HEK293 (cell line): ENCODE measurements around the gene ALOX12B.

ENCODE experiments used
- CTCF ChIA-PET: fragments of 350-600 bp; formaldehyde crosslinking; extraction: SDS; loops from one replicate; lab custom pipeline; 2021; ENCODE audit warnings: antibody characterized with exemption; lab: Yijun Ruan, JAX
- POLR2A ChIA-PET: fragments of 300-600 bp; formaldehyde crosslinking; extraction: SDS; loops from one replicate; lab custom pipeline; 2020; ENCODE audit warnings: antibody characterized with exemption, inconsistent platforms; lab: Yijun Ruan, JAX
- H3K27ac ChIP-seq: fragments of 200-500 bp; sonication (Bioruptor generic); 2 replicates; pipeline ENCODE4 v1.5.1; 2014; ENCODE audit warnings: low read depth, low read length, control low read depth, inconsistent platforms; ENCODE audit errors: extremely low read depth
- H3K36me3 ChIP-seq, 2 experiments: fragments of 200-500 bp in 1 of 2; sonication (Bioruptor generic) in 1 of 2; 1 replicate in 1 of 2; 2 replicates in 1 of 2; pipeline ENCODE4 v1.5.1; 2014 to 2017; ENCODE audit warnings: inconsistent platforms in 2 of 2, low read length in 2 of 2; ENCODE audit not compliant: control insufficient read depth in 2 of 2, insufficient read depth in 1 of 2
- H3K4me1 ChIP-seq: fragments of 200-500 bp; sonication (Bioruptor generic); 2 replicates; pipeline ENCODE4 v1.5.1; 2014; ENCODE audit warnings: mild to moderate bottlenecking, low read length, inconsistent platforms; ENCODE audit not compliant: control insufficient read depth, insufficient read depth
- H3K4me3 ChIP-seq: 2 replicates; pipeline ENCODE4 v1.5.1; 2011; ENCODE audit warnings: low read depth, mild to moderate bottlenecking, control low read depth, low read length, moderate library complexity
- H3K9me3 ChIP-seq: fragments of 200-500 bp; sonication (Bioruptor generic); 2 replicates; pipeline ENCODE4 v1.5.1; 2014; ENCODE audit warnings: low read depth, low read length, inconsistent platforms; ENCODE audit not compliant: control insufficient read depth, insufficient read depth
- BCL11A ChIP-seq: fragments of 450-650 bp; formaldehyde crosslinking; IDR thresholded peaks from 2 replicates; pipeline ENCODE4 v1.5.1; 2016; ENCODE audit warnings: low read depth, missing biosample characterization, missing genetic modification characterization
- FEZF1 ChIP-seq: fragments of 450-650 bp; formaldehyde crosslinking; IDR thresholded peaks from 2 replicates; pipeline ENCODE4 v1.5.1; 2016; ENCODE audit warnings: missing biosample characterization, missing genetic modification characterization
- IKZF3 ChIP-seq: fragments of 450-650 bp; IDR thresholded peaks from 2 replicates; pipeline ENCODE4 v1.5.0; 2018; ENCODE audit warnings: missing biosample characterization, mild to moderate bottlenecking, missing genetic modification characterization, moderate library complexity
- PRDM1 ChIP-seq: fragments of 450-650 bp; formaldehyde crosslinking; IDR thresholded peaks from 2 replicates; pipeline ENCODE4; 2016; ENCODE audit warnings: missing biosample characterization, missing genetic modification characterization
- WT1 ChIP-seq: fragments of 450-650 bp; formaldehyde crosslinking; IDR thresholded peaks from 2 replicates; pipeline ENCODE4 v1.5.1; 2016; ENCODE audit warnings: missing biosample characterization, missing genetic modification characterization
- ZNF133 ChIP-seq: fragments of 450-650 bp; formaldehyde crosslinking; IDR thresholded peaks from 2 replicates; pipeline ENCODE4 v1.5.1; 2016; ENCODE audit warnings: missing biosample characterization, missing genetic modification characterization
- ZNF140 ChIP-seq: fragments of 450-650 bp; formaldehyde crosslinking; IDR thresholded peaks from 2 replicates; pipeline ENCODE4 v1.5.1; 2016; ENCODE audit warnings: missing biosample characterization, missing genetic modification characterization
- ZNF184 ChIP-seq: fragments of 450-650 bp; IDR thresholded peaks from 2 replicates; pipeline ENCODE4 v1.5.1; 2018; ENCODE audit warnings: missing biosample characterization, mild to moderate bottlenecking, missing genetic modification characterization
- ZNF19 ChIP-seq: fragments of 450-650 bp; formaldehyde crosslinking; IDR thresholded peaks from 2 replicates; pipeline ENCODE4; 2016; ENCODE audit warnings: missing biosample characterization, missing genetic modification characterization, low read depth
- ZNF335 ChIP-seq: fragments of 450-650 bp; formaldehyde crosslinking; conservative IDR thresholded peaks from 2 replicates; pipeline ENCODE4 v1.5.1; 2016; ENCODE audit warnings: missing biosample characterization, missing genetic modification characterization
- ZNF416 ChIP-seq: fragments of 450-650 bp; formaldehyde crosslinking; IDR thresholded peaks from 2 replicates; pipeline ENCODE4 v1.5.1; 2016; ENCODE audit warnings: missing biosample characterization, missing genetic modification characterization
- ZNF610 ChIP-seq: fragments of 450-650 bp; formaldehyde crosslinking; IDR thresholded peaks from 2 replicates; pipeline ENCODE4 v1.5.1; 2016; ENCODE audit warnings: missing biosample characterization, missing genetic modification characterization, borderline replicate concordance
- ZNF624 ChIP-seq: fragments of 450-650 bp; formaldehyde crosslinking; IDR thresholded peaks from 2 replicates; pipeline ENCODE4 v1.5.1; 2017; ENCODE audit warnings: missing biosample characterization, missing genetic modification characterization
- ZNF629 ChIP-seq: fragments of 450-650 bp; formaldehyde crosslinking; IDR thresholded peaks from 2 replicates; pipeline ENCODE4 v1.5.1; 2017; ENCODE audit warnings: missing biosample characterization, missing genetic modification characterization
- ZNF654 ChIP-seq: fragments of 450-650 bp; formaldehyde crosslinking; IDR thresholded peaks from 2 replicates; pipeline ENCODE4 v1.5.1; 2016; ENCODE audit warnings: low read depth, missing biosample characterization, missing genetic modification characterization
- ZNF843 ChIP-seq: fragments of 450-650 bp; formaldehyde crosslinking; IDR thresholded peaks from 2 replicates; pipeline ENCODE4 v1.5.1; 2016; ENCODE audit warnings: missing biosample characterization, missing genetic modification characterization
- ZXDB ChIP-seq: fragments of 450-650 bp; formaldehyde crosslinking; IDR thresholded peaks from 2 replicates; pipeline ENCODE4 v1.5.1; 2016; ENCODE audit warnings: missing biosample characterization, missing genetic modification characterization
- TF ChIP-seq, protein P1 (sequence below): fragments of 450-650 bp; formaldehyde crosslinking; IDR thresholded peaks from 2 replicates; pipeline ENCODE4 v1.5.1; 2016; ENCODE audit warnings: missing biosample characterization, missing genetic modification characterization
- TF ChIP-seq, protein P2 (sequence below): fragments of 450-650 bp; formaldehyde crosslinking; IDR thresholded peaks from 2 replicates; pipeline ENCODE4 v1.5.1; 2016; ENCODE audit warnings: missing biosample characterization, missing genetic modification characterization
- TF ChIP-seq, protein P3 (sequence below): fragments of 450-650 bp; formaldehyde crosslinking; IDR thresholded peaks from 2 replicates; pipeline ENCODE4 v1.5.1; 2016; ENCODE audit warnings: missing biosample characterization, missing genetic modification characterization
- TF ChIP-seq, protein P4 (sequence below): fragments of 450-650 bp; formaldehyde crosslinking; IDR thresholded peaks from 2 replicates; pipeline ENCODE4 v1.5.1; 2017; ENCODE audit warnings: missing biosample characterization, missing genetic modification characterization
- TF ChIP-seq, protein P5 (sequence below): fragments of 450-650 bp; formaldehyde crosslinking; IDR thresholded peaks from 2 replicates; pipeline ENCODE4 v1.5.1; 2016; ENCODE audit warnings: missing biosample characterization, missing genetic modification characterization
- TF ChIP-seq, protein P6 (sequence below): fragments of 450-650 bp; formaldehyde crosslinking; IDR thresholded peaks from 2 replicates; pipeline ENCODE4 v1.5.1; 2016; ENCODE audit warnings: missing biosample characterization, missing genetic modification characterization
- TF ChIP-seq, protein P7 (sequence below): fragments of 450-650 bp; formaldehyde crosslinking; IDR thresholded peaks from 2 replicates; pipeline ENCODE4 v1.5.1; 2016; ENCODE audit warnings: missing biosample characterization, missing genetic modification characterization

The ALOX12B gene

DNA sequence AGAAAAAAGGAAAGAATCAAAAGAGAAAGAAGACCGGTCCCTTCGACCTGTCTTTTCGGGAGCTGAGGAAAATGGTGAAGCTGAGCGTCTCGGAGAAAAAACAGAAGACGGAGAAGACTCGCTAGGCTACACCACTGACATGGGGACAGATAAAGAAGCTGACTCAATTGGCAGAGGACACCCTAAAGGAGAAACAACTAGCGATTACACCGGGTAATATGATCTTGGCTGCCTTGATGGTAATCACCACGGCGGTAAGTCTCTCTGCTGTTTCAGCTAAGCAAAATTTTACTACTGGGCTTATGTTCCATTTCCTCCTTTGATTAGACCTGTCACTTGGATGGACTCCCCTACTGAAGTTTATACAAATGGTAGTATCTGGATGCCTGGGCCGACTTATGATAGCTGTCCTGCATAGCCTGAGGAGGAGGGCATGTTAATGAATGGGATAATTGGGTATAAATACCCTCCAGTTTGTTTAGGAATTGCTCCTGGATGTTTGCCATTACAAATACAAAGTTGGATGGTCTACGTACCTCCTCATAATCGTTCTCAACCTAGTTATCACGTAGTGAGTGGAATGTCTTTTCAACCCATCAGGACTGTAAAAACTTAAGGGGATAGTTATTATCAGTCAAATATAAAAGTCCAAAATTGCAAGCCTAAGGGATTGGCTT is 24.6 kb downstream of the ALOX12B start (continued):
- TF ChIP-seq WT1 (peak; percentile 98), BCL11A (tag by site-specific recombination) (peak; percentile 70), ZNF19 (tag by site-specific recombination) (no peak), ZXDB (no peak), ZNF140 (no peak), ZNF335 (tag by site-specific recombination) (peak; percentile 54), ZNF184 (tag by site-specific recombination) (peak; percentile 33; the same call in 1 of the 2 replicates), ZNF629 (tag by site-specific recombination) (peak; percentile 66), ZNF843 (tag by site-specific recombination) (peak; percentile 86), ZNF416 (no peak)
- TF ChIP-seq, protein P1, sequence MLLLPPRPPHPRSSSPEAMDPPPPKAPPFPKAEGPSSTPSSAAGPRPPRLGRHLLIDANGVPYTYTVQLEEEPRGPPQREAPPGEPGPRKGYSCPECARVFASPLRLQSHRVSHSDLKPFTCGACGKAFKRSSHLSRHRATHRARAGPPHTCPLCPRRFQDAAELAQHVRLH (tag by site-specific recombination), result 0 out of 2 replicates have a peak, but pooled peaks have one; percentile 62
- TF ChIP-seq, protein P2, sequence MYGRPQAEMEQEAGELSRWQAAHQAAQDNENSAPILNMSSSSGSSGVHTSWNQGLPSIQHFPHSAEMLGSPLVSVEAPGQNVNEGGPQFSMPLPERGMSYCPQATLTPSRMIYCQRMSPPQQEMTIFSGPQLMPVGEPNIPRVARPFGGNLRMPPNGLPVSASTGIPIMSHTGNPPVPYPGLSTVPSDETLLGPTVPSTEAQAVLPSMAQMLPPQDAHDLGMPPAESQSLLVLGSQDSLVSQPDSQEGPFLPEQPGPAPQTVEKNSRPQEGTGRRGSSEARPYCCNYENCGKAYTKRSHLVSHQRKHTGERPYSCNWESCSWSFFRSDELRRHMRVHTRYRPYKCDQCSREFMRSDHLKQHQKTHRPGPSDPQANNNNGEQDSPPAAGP (tag by site-specific recombination), result peak; percentile 30; the same call in 1 of the 2 replicates
- TF ChIP-seq, all 188 proteins: peak for 29

DNA sequence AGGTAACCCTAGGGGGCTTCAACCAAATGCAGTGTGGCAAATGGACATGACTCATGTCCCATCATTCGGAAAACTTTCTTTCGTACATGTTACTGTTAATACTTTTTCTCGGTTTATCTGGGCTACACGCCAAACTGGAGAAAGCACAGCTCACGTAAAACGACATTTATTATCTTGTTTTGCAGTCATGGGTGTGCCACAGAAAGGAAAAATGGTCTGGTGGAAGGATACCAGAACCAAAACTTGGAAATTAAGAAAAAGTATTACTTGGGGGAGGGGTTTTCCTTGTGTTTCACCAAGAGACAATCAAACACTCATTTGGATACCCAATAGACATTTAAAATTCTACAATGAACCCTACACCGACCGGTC is 25.1 kb downstream of the ALOX12B start:
- ChIA-PET POLR2A (interaction anchor here (0.9 to 1.3 kb wide), 5 partner anchors 11 to 220 kb away, joined by 3 read pairs; partner anchors contain the start of genes AURKB and CTC1), CTCF (interaction anchor here (0.6 to 7.9 kb wide), 17 partner anchors 8 to 1485 kb away, joined by 3 to 214 read pairs (median 5); partner anchors contain the start of genes ALOXE3 and KRABD2)
- H3K27ac ChIP-seq, result peak overlapping the region; percentile 57
- no peak overlapping the region for H3K4me3 ChIP-seq
- H3K36me3 ChIP-seq, result no peaks in the 10 kb centered on the region
- H3K9me3 ChIP-seq, result no peaks in the 10 kb centered on the region
- peaks cover 15% of the 10 kb centered on the region for H3K4me1 ChIP-seq
- TF ChIP-seq, protein P3, sequence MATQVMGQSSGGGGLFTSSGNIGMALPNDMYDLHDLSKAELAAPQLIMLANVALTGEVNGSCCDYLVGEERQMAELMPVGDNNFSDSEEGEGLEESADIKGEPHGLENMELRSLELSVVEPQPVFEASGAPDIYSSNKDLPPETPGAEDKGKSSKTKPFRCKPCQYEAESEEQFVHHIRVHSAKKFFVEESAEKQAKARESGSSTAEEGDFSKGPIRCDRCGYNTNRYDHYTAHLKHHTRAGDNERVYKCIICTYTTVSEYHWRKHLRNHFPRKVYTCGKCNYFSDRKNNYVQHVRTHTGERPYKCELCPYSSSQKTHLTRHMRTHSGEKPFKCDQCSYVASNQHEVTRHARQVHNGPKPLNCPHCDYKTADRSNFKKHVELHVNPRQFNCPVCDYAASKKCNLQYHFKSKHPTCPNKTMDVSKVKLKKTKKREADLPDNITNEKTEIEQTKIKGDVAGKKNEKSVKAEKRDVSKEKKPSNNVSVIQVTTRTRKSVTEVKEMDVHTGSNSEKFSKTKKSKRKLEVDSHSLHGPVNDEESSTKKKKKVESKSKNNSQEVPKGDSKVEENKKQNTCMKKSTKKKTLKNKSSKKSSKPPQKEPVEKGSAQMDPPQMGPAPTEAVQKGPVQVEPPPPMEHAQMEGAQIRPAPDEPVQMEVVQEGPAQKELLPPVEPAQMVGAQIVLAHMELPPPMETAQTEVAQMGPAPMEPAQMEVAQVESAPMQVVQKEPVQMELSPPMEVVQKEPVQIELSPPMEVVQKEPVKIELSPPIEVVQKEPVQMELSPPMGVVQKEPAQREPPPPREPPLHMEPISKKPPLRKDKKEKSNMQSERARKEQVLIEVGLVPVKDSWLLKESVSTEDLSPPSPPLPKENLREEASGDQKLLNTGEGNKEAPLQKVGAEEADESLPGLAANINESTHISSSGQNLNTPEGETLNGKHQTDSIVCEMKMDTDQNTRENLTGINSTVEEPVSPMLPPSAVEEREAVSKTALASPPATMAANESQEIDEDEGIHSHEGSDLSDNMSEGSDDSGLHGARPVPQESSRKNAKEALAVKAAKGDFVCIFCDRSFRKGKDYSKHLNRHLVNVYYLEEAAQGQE (tag by site-specific recombination), result no peak
- TF ChIP-seq ZNF133 (peak; percentile 92), ZNF624 (no peak), FEZF1 (tag by site-specific recombination) (peak; percentile 80), PRDM1 (tag by site-specific recombination) (peak; percentile 89), ZNF610 (no peak), ZNF654 (0 out of 2 replicates have a peak, but pooled peaks have one; percentile 5), IKZF3 (no peak)
- TF ChIP-seq, protein P4, sequence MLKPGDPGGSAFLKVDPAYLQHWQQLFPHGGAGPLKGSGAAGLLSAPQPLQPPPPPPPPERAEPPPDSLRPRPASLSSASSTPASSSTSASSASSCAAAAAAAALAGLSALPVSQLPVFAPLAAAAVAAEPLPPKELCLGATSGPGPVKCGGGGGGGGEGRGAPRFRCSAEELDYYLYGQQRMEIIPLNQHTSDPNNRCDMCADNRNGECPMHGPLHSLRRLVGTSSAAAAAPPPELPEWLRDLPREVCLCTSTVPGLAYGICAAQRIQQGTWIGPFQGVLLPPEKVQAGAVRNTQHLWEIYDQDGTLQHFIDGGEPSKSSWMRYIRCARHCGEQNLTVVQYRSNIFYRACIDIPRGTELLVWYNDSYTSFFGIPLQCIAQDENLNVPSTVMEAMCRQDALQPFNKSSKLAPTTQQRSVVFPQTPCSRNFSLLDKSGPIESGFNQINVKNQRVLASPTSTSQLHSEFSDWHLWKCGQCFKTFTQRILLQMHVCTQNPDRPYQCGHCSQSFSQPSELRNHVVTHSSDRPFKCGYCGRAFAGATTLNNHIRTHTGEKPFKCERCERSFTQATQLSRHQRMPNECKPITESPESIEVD (tag by site-specific recombination), result peak; percentile 99
- TF ChIP-seq, protein P5, sequence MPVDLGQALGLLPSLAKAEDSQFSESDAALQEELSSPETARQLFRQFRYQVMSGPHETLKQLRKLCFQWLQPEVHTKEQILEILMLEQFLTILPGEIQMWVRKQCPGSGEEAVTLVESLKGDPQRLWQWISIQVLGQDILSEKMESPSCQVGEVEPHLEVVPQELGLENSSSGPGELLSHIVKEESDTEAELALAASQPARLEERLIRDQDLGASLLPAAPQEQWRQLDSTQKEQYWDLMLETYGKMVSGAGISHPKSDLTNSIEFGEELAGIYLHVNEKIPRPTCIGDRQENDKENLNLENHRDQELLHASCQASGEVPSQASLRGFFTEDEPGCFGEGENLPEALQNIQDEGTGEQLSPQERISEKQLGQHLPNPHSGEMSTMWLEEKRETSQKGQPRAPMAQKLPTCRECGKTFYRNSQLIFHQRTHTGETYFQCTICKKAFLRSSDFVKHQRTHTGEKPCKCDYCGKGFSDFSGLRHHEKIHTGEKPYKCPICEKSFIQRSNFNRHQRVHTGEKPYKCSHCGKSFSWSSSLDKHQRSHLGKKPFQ (tag by site-specific recombination), result no peak
- TF ChIP-seq, protein P6, sequence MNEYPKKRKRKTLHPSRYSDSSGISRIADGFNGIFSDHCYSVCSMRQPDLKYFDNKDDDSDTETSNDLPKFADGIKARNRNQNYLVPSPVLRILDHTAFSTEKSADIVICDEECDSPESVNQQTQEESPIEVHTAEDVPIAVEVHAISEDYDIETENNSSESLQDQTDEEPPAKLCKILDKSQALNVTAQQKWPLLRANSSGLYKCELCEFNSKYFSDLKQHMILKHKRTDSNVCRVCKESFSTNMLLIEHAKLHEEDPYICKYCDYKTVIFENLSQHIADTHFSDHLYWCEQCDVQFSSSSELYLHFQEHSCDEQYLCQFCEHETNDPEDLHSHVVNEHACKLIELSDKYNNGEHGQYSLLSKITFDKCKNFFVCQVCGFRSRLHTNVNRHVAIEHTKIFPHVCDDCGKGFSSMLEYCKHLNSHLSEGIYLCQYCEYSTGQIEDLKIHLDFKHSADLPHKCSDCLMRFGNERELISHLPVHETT (tag by site-specific recombination), result no peak
- TF ChIP-seq, protein P1 (tag by site-specific recombination), result no peak
- TF ChIP-seq, protein P7, sequence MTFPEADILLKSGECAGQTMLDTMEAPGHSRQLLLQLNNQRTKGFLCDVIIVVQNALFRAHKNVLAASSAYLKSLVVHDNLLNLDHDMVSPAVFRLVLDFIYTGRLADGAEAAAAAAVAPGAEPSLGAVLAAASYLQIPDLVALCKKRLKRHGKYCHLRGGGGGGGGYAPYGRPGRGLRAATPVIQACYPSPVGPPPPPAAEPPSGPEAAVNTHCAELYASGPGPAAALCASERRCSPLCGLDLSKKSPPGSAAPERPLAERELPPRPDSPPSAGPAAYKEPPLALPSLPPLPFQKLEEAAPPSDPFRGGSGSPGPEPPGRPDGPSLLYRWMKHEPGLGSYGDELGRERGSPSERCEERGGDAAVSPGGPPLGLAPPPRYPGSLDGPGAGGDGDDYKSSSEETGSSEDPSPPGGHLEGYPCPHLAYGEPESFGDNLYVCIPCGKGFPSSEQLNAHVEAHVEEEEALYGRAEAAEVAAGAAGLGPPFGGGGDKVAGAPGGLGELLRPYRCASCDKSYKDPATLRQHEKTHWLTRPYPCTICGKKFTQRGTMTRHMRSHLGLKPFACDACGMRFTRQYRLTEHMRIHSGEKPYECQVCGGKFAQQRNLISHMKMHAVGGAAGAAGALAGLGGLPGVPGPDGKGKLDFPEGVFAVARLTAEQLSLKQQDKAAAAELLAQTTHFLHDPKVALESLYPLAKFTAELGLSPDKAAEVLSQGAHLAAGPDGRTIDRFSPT (tag by site-specific recombination), result 0 out of 2 replicates have a peak, but pooled peaks have one; percentile 30
